H1 (cell line): Measurements from ENCODE around the gene H2BK1. TPM values are rescaled to one million over a fixed set of nuclear protein-coding genes. Genes with fewer than 3 reads are reported as not detected.

Experiments
- CTCF ChIA-PET: fragments of 300-600 bp; sonication (Branson Sonifier 250); formaldehyde crosslinking; loops from one replicate; lab custom pipeline; 2021; ENCODE audit not compliant: partially characterized antibody; lab: Charles Lee
- POLR2A ChIA-PET: fragments of 300-600 bp; sonication (Branson Sonifier 250); formaldehyde crosslinking; loops from one replicate; lab custom pipeline; 2021; ENCODE audit warnings: inconsistent platforms; ENCODE audit not compliant: partially characterized antibody; lab: Charles Lee
- DNase-seq, 2 experiments: peaks; one replicate each; pipeline versions ENCODE4 v3.0.0 to v3.0.0-alpha.2; 2010 to 2022; ENCODE audit warnings: low spot score in 2 of 2, low read depth in 1 of 2, mixed read lengths in 1 of 2
- FAIRE-seq: peaks from 2 replicates; lab custom pipeline; 2011; peaks lifted over from hg19 to GRCh38; lab: Jason Lieb, UNC
- H2AFZ ChIP-seq: 2 replicates; pipeline ENCODE4 v1.8.1; 2012; ENCODE audit warnings: low read length, inconsistent platforms
- H2AK5ac ChIP-seq: 2 replicates; pipeline ENCODE4 v1.6.1; 2013; ENCODE audit warnings: low read depth, low read length
- H2BK120ac ChIP-seq: replicated peaks from 2 replicates; pipeline ENCODE3; 2013; ENCODE audit warnings: low read depth, low read length, inconsistent platforms
- H2BK12ac ChIP-seq: 2 replicates; pipeline ENCODE4 v1.6.1; 2013; ENCODE audit warnings: low read depth, low read length
- H2BK15ac ChIP-seq: 2 replicates; pipeline ENCODE4 v1.6.1; 2013; ENCODE audit warnings: low read length
- H2BK20ac ChIP-seq: 2 replicates; pipeline ENCODE4 v1.6.1; 2013; ENCODE audit warnings: low read length
- H2BK5ac ChIP-seq: 2 replicates; pipeline ENCODE4 v1.6.1; 2013; ENCODE audit warnings: low read depth, low read length
- H3K14ac ChIP-seq: 2 replicates; pipeline ENCODE4 v1.6.1; 2013; ENCODE audit warnings: inconsistent platforms; ENCODE audit not compliant: insufficient read length
- H3K18ac ChIP-seq: 2 replicates; pipeline ENCODE4 v1.6.1; 2013; ENCODE audit warnings: low read length; ENCODE audit errors: extremely low read depth
- H3K23ac ChIP-seq: 2 replicates; pipeline ENCODE4 v1.6.1; 2013; ENCODE audit warnings: inconsistent platforms; ENCODE audit not compliant: insufficient read length
- H3K23me2 ChIP-seq: 2 replicates; pipeline ENCODE4 v1.6.1; 2013; ENCODE audit warnings: low read depth, low read length
- H3K27ac ChIP-seq: 2 replicates; pipeline ENCODE4 v1.6.1; 2011; ENCODE audit warnings: low read depth, low read length, inconsistent platforms
- H3K27me3 ChIP-seq, 4 experiments: replicated peaks in 1 of 4; 1 replicate in 1 of 4; 2 replicates in 3 of 4; pipeline versions ENCODE4 v1.6.1 to v1.8.1; 2011 to 2013; ENCODE audit warnings: low read length in 3 of 4, mild to moderate bottlenecking in 3 of 4, inconsistent platforms in 2 of 4, mixed read lengths in 2 of 4, moderate library complexity in 1 of 4; ENCODE audit not compliant: control insufficient read depth in 3 of 4, insufficient read depth in 3 of 4; ENCODE audit errors: extremely low read depth in 1 of 4
- H3K36me3 ChIP-seq, 4 experiments: 2 replicates each; pipeline versions ENCODE4 v1.6.1 to v1.8.1; 2011 to 2013; ENCODE audit warnings: mild to moderate bottlenecking in 4 of 4, low read length in 3 of 4, moderate library complexity in 2 of 4, control low read depth in 1 of 4, inconsistent platforms in 1 of 4; ENCODE audit not compliant: insufficient read depth in 4 of 4, control insufficient read depth in 2 of 4
- H3K4ac ChIP-seq: replicated peaks from 2 replicates; pipeline ENCODE3; 2013; ENCODE audit warnings: low read length, low read depth, mixed read lengths, inconsistent platforms; ENCODE audit not compliant: insufficient read length
- H3K4me1 ChIP-seq, 4 experiments: replicated peaks in 1 of 4; 1 replicate in 1 of 4; 2 replicates in 3 of 4; pipeline versions ENCODE4 v1.6.1 to v1.8.1; 2011 to 2013; ENCODE audit warnings: low read length in 3 of 4, inconsistent platforms in 2 of 4, mixed read lengths in 1 of 4; ENCODE audit not compliant: insufficient read depth in 4 of 4, control insufficient read depth in 3 of 4
- H3K4me2 ChIP-seq, 2 experiments: 2 replicates each; pipeline versions ENCODE4 v1.6.1 to v1.8.1; 2011 to 2013; ENCODE audit warnings: low read depth in 2 of 2, low read length in 2 of 2, control low read depth in 1 of 2, inconsistent platforms in 1 of 2, mild to moderate bottlenecking in 1 of 2; ENCODE audit not compliant: insufficient read depth in 1 of 2
- H3K4me3 ChIP-seq, 4 experiments: fragments of 200-600, 300-600 bp in 1 of 4; sonication (generic), shearing (Covaris generic), sonication (Bioruptor Twin) in 1 of 4; 2 replicates each; pipeline versions ENCODE4 v1.5.1 to v1.8.1; 2011 to 2016; ENCODE audit warnings: low read length in 4 of 4, low read depth in 3 of 4, control low read depth in 2 of 4, inconsistent platforms in 2 of 4, mild to moderate bottlenecking in 2 of 4, mixed read lengths in 1 of 4, moderate library complexity in 1 of 4; ENCODE audit not compliant: insufficient read depth in 2 of 4; ENCODE audit errors: extremely low read depth in 1 of 4
- H3K56ac ChIP-seq: replicated peaks from 2 replicates; pipeline ENCODE3; 2013; ENCODE audit warnings: low read depth, mild to moderate bottlenecking, mixed read lengths, low read length, inconsistent platforms; ENCODE audit not compliant: insufficient read length
- H3K79me1 ChIP-seq: 2 replicates; pipeline ENCODE4 v1.6.1; 2013; ENCODE audit warnings: low read depth, low read length, control low read depth
- H3K79me2 ChIP-seq, 2 experiments: 2 replicates each; pipeline versions ENCODE4 v1.6.1 to v1.8.1; 2012 to 2013; ENCODE audit warnings: low read length in 2 of 2, mild to moderate bottlenecking in 2 of 2, inconsistent platforms in 1 of 2; ENCODE audit not compliant: insufficient read depth in 2 of 2, control insufficient read depth in 1 of 2
- H3K9ac ChIP-seq, 4 experiments: replicated peaks in 1 of 4; 1 replicate in 1 of 4; 2 replicates in 3 of 4; pipeline versions ENCODE4 v1.6.1 to v1.8.1; 2011 to 2013; ENCODE audit warnings: low read depth in 3 of 4, low read length in 3 of 4, control low read depth in 2 of 4, mild to moderate bottlenecking in 2 of 4, moderate library complexity in 2 of 4, inconsistent platforms in 1 of 4; ENCODE audit errors: extremely low read depth in 1 of 4
- H3K9me3 ChIP-seq, 2 experiments: 2 replicates each; pipeline versions ENCODE4 v1.6.1 to v1.8.1; 2012 to 2013; ENCODE audit warnings: mild to moderate bottlenecking in 2 of 2, moderate library complexity in 2 of 2, control low read depth in 1 of 2, inconsistent platforms in 1 of 2, low read depth in 1 of 2, low read length in 1 of 2, mixed read lengths in 1 of 2; ENCODE audit not compliant: insufficient read depth in 2 of 2
- H4K20me1 ChIP-seq, 2 experiments: replicated peaks in 1 of 2; 2 replicates each; pipeline versions ENCODE3 to v1.8.1; 2011 to 2013; ENCODE audit warnings: inconsistent platforms in 2 of 2, low read length in 2 of 2, mild to moderate bottlenecking in 1 of 2; ENCODE audit not compliant: insufficient read depth in 2 of 2, control insufficient read depth in 1 of 2
- H4K5ac ChIP-seq: 2 replicates; pipeline ENCODE4 v1.6.1; 2013; ENCODE audit warnings: low read length, low read depth, mixed read lengths, inconsistent platforms; ENCODE audit not compliant: insufficient read length
- H4K8ac ChIP-seq: 2 replicates; pipeline ENCODE4 v1.8.0; 2013; ENCODE audit warnings: mild to moderate bottlenecking, moderate library complexity, low read length, inconsistent platforms; ENCODE audit not compliant: insufficient read depth; ENCODE audit errors: extremely low read depth
- H4K91ac ChIP-seq: replicated peaks from 2 replicates; pipeline ENCODE3; 2013; ENCODE audit warnings: low read length, mixed read lengths, inconsistent platforms; ENCODE audit not compliant: insufficient read length
- CREB1 ChIP-seq: IDR thresholded peaks from 2 replicates; pipeline ENCODE4 v1.6.1; 2012; ENCODE audit warnings: inconsistent platforms
- HDAC2 ChIP-seq, 2 experiments: fragments of 300-600 bp in 1 of 2; sonication (generic) in 1 of 2; IDR thresholded peaks; 2 replicates each; pipeline ENCODE4 v1.6.1; 2011 to 2012; ENCODE audit warnings: low read depth in 2 of 2, low read length in 2 of 2, mild to moderate bottlenecking in 2 of 2, moderate library complexity in 2 of 2, borderline replicate concordance in 1 of 2, inconsistent platforms in 1 of 2
- PHF8 ChIP-seq: fragments of 200-600 bp; sonication (generic); conservative IDR thresholded peaks from 2 replicates; pipeline ENCODE4 v1.7.1; 2012; ENCODE audit warnings: low read depth, mild to moderate bottlenecking, inconsistent platforms, low read length, moderate library complexity
- POLR2A ChIP-seq, 2 experiments: IDR thresholded peaks; 1 replicate in 1 of 2; 2 replicates in 1 of 2; pipeline ENCODE4 v1.6.1; 2011; ENCODE audit warnings: low read depth in 2 of 2, low read length in 2 of 2, mild to moderate bottlenecking in 2 of 2; ENCODE audit errors: control extremely low read depth in 1 of 2
- POU5F1 ChIP-seq: IDR thresholded peaks from 2 replicates; pipeline ENCODE4 v1.6.1; 2011; ENCODE audit warnings: low read depth, mild to moderate bottlenecking, low read length, moderate library complexity
- RAD21 ChIP-seq, 2 experiments: IDR thresholded peaks in 1 of 2; conservative IDR thresholded peaks in 1 of 2; 2 replicates each; pipeline ENCODE4 v1.6.1; 2011; ENCODE audit warnings: low read depth in 2 of 2, low read length in 2 of 2, improper control_type of control experiment in 1 of 2, inconsistent platforms in 1 of 2, mild to moderate bottlenecking in 1 of 2, moderate library complexity in 1 of 2
- RBBP5 ChIP-seq: IDR thresholded peaks from 2 replicates; pipeline ENCODE4 v1.7.1; 2012; ENCODE audit warnings: low read depth, mild to moderate bottlenecking, inconsistent platforms, low read length, moderate library complexity, borderline replicate concordance
- SIN3A ChIP-seq, 2 experiments: IDR thresholded peaks in 1 of 2; conservative IDR thresholded peaks in 1 of 2; 2 replicates each; pipeline ENCODE4 v1.6.1; 2011 to 2012; ENCODE audit warnings: low read length in 2 of 2, improper control_type of control experiment in 1 of 2, low read depth in 1 of 2, mild to moderate bottlenecking in 1 of 2
- TCF12 ChIP-seq: IDR thresholded peaks from 2 replicates; pipeline ENCODE4 v1.6.1; 2011; ENCODE audit warnings: low read depth, mild to moderate bottlenecking, low read length
- YY1 ChIP-seq: IDR thresholded peaks from 2 replicates; pipeline ENCODE4 v1.6.1; 2011; ENCODE audit warnings: low read depth, mild to moderate bottlenecking, low read length
- WGBS, 2 experiments: shearing (Covaris generic) in 1 of 2; methylation state at CpG; one replicate each; pipeline versions ENCODE4 v1.1.6 to v1.1.7; 2013 to 2015; ENCODE audit warnings: low lambda C conversion rate in 2 of 2, mixed read lengths in 2 of 2, inconsistent platforms in 1 of 2, low coverage in 1 of 2, missing lambda C conversion rate in 1 of 2; ENCODE audit not compliant: insufficient replicate concordance in 2 of 2, insufficient coverage in 1 of 2, insufficient read length in 1 of 2; ENCODE audit errors: extremely low coverage in 1 of 2, missing lambda C conversion rate in 1 of 2; 5-methylcytosine and 5-hydroxymethylcytosine counted together
- polyA plus RNA-seq, 7 experiments: library from polyadenylated mRNA; depleted of rRNA in 3 of 7; stranded (reverse) in 5 of 7; unstranded in 2 of 7; fragments of >200 nt in 5 of 7; fragments of 200-250 nt in 2 of 7; gene quantifications; 1 replicate in 5 of 7; 2 replicates in 1 of 7; 4 replicates in 1 of 7; pipeline versions ENCODE4 v1.2.1 to v1.2.3, GENCODE V29; 2011 to 2013; ENCODE audit warnings: missing spikeins in 2 of 7, mixed read lengths in 2 of 7
- total RNA-seq: library from RNA; stranded (reverse); fragmentation: NEBNext Ultra II Directional; extraction: Animal tissue kit (Norgen Biotek cat#: 25700); gene quantifications from 2 replicates; pipeline ENCODE4 v1.2.1, GENCODE V29; 2021
- TF ChIP-seq, protein P1 (sequence below): IDR thresholded peaks from 2 replicates; pipeline ENCODE4 v1.6.1; 2012; ENCODE audit warnings: inconsistent platforms

The H2BK1 gene
- total and polyA plus RNA-seq, 2 of the 8 experiments (the other 6 are each of a cell fraction or from before 2014, with no cell fraction given), result not detected

GRCh38 chr7:151168003-151168786 lies 42.1 kb downstream of the H2BK1 start:
- Histone ChIP-seq H3K4ac (no peak overlapping the region), H2AFZ (no peak overlapping the region), H2BK12ac (no peak overlapping the region), H3K79me1 (no peaks in the 10 kb centered on the region), H4K5ac (no peak overlapping the region), H4K20me1 (peaks cover 2% of the 10 kb centered on the region in 2 experiments), H3K23ac (no peak overlapping the region), H2BK5ac (no peak overlapping the region), H3K4me2 (peak overlapping the region; percentile 63 to 84), H4K91ac (no peak overlapping the region), H4K8ac (no peak overlapping the region), H3K9me3 (no peaks in the 10 kb centered on the region; a peak in 1 of 4 replicates), H3K4me3 (peak overlapping the region; percentile 35 to 69 (median 42)), H3K27me3 (peaks cover 43 to 80% (median 62%) of the 10 kb centered on the region in 4 experiments), H2BK15ac (no peak overlapping the region), H2BK120ac (no peak overlapping the region), H2BK20ac (no peak overlapping the region), H3K56ac (no peak overlapping the region), H3K27ac (no peak overlapping the region), H3K23me2 (peaks cover 4% of the 10 kb centered on the region; the same call in 1 of the 2 replicates), H3K36me3 (no peaks in the 10 kb centered on the region; a peak in 1 of 8 replicates), H3K9ac (no peak overlapping the region), H3K4me1 (peaks cover 0 to 3% (median under 1%) of the 10 kb centered on the region in 4 experiments; a peak in 2 of 7 replicates), H3K14ac (no peak overlapping the region), H3K79me2 (no peaks in the 10 kb centered on the region), H2AK5ac (no peak overlapping the region), H3K18ac (0 out of 2 replicates have a peak overlapping the region, but pooled peaks have one; percentile 6)
- 3 to 93% methylated on average over 3 to 51 of the region's 52 CpGs for WGBS, 2 experiments
- FAIRE-seq (no peak), DNase-seq (peak in 1 of 2 experiments; percentile 90)
- ChIA-PET POLR2A (no interaction called here), CTCF (interaction anchor here (0.6 to 8.3 kb wide), 14 partner anchors 11 to 1324 kb away, joined by 3 to 75 read pairs (median 5); no protein-coding TSS in a partner anchor)
- TF ChIP-seq TCF12 (no peak), CREB1 (no peak), POU5F1 (no peak), RBBP5 (no peak), YY1 (peak; percentile 32; the same call in 1 of the 2 replicates), RAD21 (IDR thresholded peaks at IDR 0.05 in 1 of 2, conservative IDR thresholded peaks at IDR 0.05 in 1 of 2; ENCODE audit: low read depth in 2 of 2, low read length in 2 of 2) (peak; percentile 36 to 51), HDAC2 (IDR thresholded peaks at IDR 0.05; ENCODE audit: borderline replicate concordance in 1 of 2, low read depth in 2 of 2, low read length in 2 of 2) (0 out of 4 replicates have a peak, but pooled peaks of 1 of the 2 experiments have one; percentile 0), SIN3A (conservative IDR thresholded peaks at IDR 0.05 in 1 of 2, IDR thresholded peaks at IDR 0.05 in 1 of 2; ENCODE audit: low read depth in 1 of 2, low read length in 2 of 2) (no peak), PHF8 (no peak), POLR2A (IDR thresholded peaks at IDR 0.05; ENCODE audit: control extremely low read depth in 1 of 2, low read depth in 2 of 2, low read length in 2 of 2) (no peak)
- TF ChIP-seq, protein P1, sequence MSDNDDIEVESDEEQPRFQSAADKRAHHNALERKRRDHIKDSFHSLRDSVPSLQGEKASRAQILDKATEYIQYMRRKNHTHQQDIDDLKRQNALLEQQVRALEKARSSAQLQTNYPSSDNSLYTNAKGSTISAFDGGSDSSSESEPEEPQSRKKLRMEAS, result peak; percentile 52
